Measurements from ENCODE around the gene LRMDA. TPM values are rescaled to one million over a fixed set of nuclear protein-coding genes. Genes with fewer than 3 reads are reported as not detected.

LRMDA gene
- polyA plus RNA-seq, 3 donors: 39.8 to 59.6 (median 56.4) TPM

GRCh38 chr10:76071653-76072365 lies 640.4 kb downstream of the LRMDA start:
- Histone ChIP-seq H3K9me3 (replicated peaks in 1 of 2; ENCODE audit: control insufficient read depth in 1 of 2, insufficient read depth in 1 of 2, low read length in 2 of 2) (peaks cover 0 to 3% of the 10 kb centered on the region in 2 donors), H3K36me3 (replicated peaks in 1 of 2; ENCODE audit: control insufficient read depth in 1 of 2, insufficient read depth in 2 of 2, low read length in 2 of 2) (peaks cover 0 to 23% of the 10 kb centered on the region in 2 donors), H3K4me1 (ENCODE audit: control insufficient read depth in 1 of 2, insufficient read depth in 2 of 2, low read length in 2 of 2) (no peaks in the 10 kb centered on the region), H3K27ac (ENCODE audit: low read depth in 1 of 2, low read length in 2 of 2) (no peak overlapping the region), H3K9ac (ENCODE audit: insufficient read depth, low read length, poor library complexity, severe bottlenecking) (no peak overlapping the region), H3K4me3 (replicated peaks in 1 of 3; ENCODE audit: low read depth in 2 of 3, low read length in 3 of 3) (no peak overlapping the region), H3K4me2 (replicated peaks; ENCODE audit: extremely low read depth, low read length, poor library complexity, severe bottlenecking) (no peak overlapping the region), H2AFZ (ENCODE audit: insufficient read depth, low read depth, low read length, poor library complexity, severe bottlenecking) (no peak overlapping the region), H4K20me1 (ENCODE audit: insufficient read depth, low read length) (no peaks in the 10 kb centered on the region), H3K79me2 (ENCODE audit: insufficient read depth, low read length) (no peaks in the 10 kb centered on the region), H3K27me3 (ENCODE audit: control insufficient read depth in 2 of 2, insufficient read depth in 2 of 2, low read length in 2 of 2) (no peaks in the 10 kb centered on the region)
- Mint-ChIP-seq H3K9me3 (peaks cover 0 to 8% (median 0%) of the 10 kb centered on the region in 7 donors), H3K27ac (no peak overlapping the region), H3K27me3 (ENCODE audit: low read depth in 3 of 3) (peaks cover 0 to 1% (median 0%) of the 10 kb centered on the region in 3 donors), H3K4me1 (no peaks in the 10 kb centered on the region), H3K4me3 (no peak overlapping the region), H3K36me3 (peaks cover 19 to 31% of the 10 kb centered on the region in 2 donors)
- intact Hi-C loops (cut with micrococcal nuclease): no loop called here
- WGBS (ENCODE audit: insufficient coverage): no CpG with 5 or more reads among the region's 5 CpGs
- no peak for DNase-seq
- no peak for TF ChIP-seq CTCF (IDR thresholded peaks at IDR 0.05)

- Histone ChIP-seq H4K20me1 (ENCODE audit: insufficient read depth, low read length) (no peaks in the 10 kb centered on the region), H3K27me3 (ENCODE audit: control insufficient read depth in 2 of 2, insufficient read depth in 2 of 2, low read length in 2 of 2) (no peaks in the 10 kb centered on the region), H2AFZ (ENCODE audit: insufficient read depth, low read depth, low read length, poor library complexity, severe bottlenecking) (no peak overlapping the region), H3K4me3 (replicated peaks in 1 of 3; ENCODE audit: low read depth in 2 of 3, low read length in 3 of 3) (no peak overlapping the region), H3K36me3 (replicated peaks in 1 of 2; ENCODE audit: control insufficient read depth in 1 of 2, insufficient read depth in 2 of 2, low read length in 2 of 2) (peaks cover 0 to 18% of the 10 kb centered on the region in 2 donors), H3K79me2 (ENCODE audit: insufficient read depth, low read length) (no peaks in the 10 kb centered on the region), H3K4me2 (replicated peaks; ENCODE audit: extremely low read depth, low read length, poor library complexity, severe bottlenecking) (no peak overlapping the region), H3K4me1 (ENCODE audit: control insufficient read depth in 1 of 2, insufficient read depth in 2 of 2, low read length in 2 of 2) (no peaks in the 10 kb centered on the region), H3K27ac (ENCODE audit: low read depth in 1 of 2, low read length in 2 of 2) (no peak overlapping the region), H3K9ac (ENCODE audit: insufficient read depth, low read length, poor library complexity, severe bottlenecking) (no peak overlapping the region), H3K9me3 (replicated peaks in 1 of 2; ENCODE audit: control insufficient read depth in 1 of 2, insufficient read depth in 1 of 2, low read length in 2 of 2) (peaks cover 0 to 1% of the 10 kb centered on the region in 2 donors)
- Mint-ChIP-seq H3K4me3 (no peak overlapping the region), H3K36me3 (peaks cover 16 to 26% of the 10 kb centered on the region in 2 donors), H3K27me3 (ENCODE audit: low read depth in 3 of 3) (peaks cover 0 to 1% (median 0%) of the 10 kb centered on the region in 3 donors), H3K27ac (no peak overlapping the region), H3K4me1 (no peaks in the 10 kb centered on the region), H3K9me3 (peaks cover 0 to 3% (median 0%) of the 10 kb centered on the region in 7 donors)
- no peak for TF ChIP-seq CTCF (IDR thresholded peaks at IDR 0.05)
- intact Hi-C loops (cut with micrococcal nuclease): no loop called here
- no peak for DNase-seq
These were observed 641.0 kb downstream of the LRMDA start for GRCh38 chr10:76072384-76072783.

Data from CD14-positive monocyte (primary cell).